GM19324 (cell line): ENCODE measurements around the gene NAV2.

Experiments used
- ATAC-seq: cut with Tn5 transposase; IDR thresholded peaks from one replicate; pipeline ENCODE4 v1.9.1; 2021; ENCODE audit warnings: mild to moderate bottlenecking, moderate library complexity; ENCODE audit not compliant: unreplicated experiment, low FRiP score

NAV2 gene

DNA sequence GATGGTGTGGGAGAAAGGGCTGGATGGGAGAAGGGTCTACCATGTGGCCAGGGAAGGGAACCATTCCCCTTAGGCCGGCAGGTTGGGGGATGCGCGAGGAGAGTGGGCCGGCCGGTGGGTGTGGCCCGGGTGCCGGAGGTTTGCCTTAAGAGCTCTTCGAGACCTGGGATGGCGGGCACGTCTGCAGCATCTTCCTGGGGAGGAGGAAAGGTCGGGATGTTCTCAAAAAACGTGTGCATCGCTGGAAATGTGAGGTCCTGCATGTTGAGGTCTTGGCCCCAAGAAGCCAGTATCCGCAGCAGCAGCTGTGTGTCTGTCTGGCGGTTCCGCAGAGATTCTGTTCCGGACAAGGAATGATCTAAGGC lies 1.4 kb downstream of the NAV2 start:
- ATAC-seq = no peak

DNA sequence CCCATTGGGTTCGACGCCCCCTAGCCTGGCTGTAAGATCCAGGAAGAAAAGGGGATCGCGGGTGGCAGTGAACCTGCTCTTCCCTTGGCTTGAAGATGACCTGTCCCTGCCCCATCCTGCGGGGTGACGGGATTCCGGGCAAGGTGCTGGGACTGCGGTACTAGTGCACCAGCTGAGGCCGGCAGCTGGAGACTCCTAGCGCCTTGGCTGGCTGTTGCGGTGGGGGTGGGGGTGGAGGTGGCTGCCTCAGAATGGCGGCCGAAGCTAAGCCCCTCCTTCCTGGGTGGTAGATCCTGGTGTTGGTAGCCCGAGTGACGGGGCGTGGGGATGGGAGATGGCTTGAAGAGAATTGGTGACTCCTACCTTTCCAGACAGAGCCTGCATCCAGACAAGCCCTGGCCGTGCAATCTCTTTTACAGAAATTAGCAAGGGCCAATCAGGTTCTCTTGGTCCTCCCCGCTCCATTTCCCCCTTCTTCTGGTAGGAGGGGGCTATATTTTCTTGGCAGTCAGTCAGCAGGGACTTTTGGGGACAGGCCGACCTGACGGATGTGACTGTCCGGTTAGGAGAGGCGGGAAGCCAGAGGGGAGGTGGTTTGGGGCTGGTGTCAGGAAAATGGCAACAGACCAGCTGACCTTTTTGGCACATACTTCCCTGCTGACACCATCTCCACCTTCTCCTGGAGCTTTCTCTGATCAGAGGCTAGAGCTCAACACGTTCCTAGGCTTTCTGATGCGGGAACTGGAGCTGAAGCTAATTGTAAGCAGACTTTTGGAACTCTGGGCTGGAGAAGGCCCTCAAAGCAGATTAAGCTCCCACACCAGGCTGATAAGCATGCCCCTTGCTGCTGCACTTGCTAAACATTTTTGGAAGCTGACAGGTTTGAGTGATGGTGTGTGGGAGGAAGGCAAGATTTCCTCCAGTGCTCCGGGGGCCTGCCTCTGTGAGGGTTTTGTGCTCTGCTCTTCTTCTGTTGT lies 2.0 kb downstream of the NAV2 start:
- ATAC-seq = no peak

DNA sequence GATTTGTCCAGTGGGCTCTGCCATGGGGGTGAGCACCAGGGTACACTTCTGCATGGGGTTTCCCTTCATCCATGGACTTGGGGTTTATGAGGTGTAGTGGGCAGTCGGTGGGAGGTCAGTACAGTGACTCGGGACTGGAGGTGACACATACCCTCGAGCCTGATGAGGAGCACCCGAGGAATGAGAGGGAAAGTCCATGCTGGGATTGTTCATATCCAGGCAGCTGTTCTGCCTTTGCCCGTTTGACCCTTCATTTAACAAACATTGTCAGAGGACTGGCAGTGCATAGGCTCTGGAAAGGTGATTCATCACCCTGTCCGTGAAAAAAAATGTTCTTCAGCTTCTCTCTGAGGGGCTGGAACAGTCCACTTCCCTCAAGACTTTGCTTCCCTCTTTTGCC lies 2.7 kb downstream of the NAV2 start:
- ATAC-seq = no peak

DNA sequence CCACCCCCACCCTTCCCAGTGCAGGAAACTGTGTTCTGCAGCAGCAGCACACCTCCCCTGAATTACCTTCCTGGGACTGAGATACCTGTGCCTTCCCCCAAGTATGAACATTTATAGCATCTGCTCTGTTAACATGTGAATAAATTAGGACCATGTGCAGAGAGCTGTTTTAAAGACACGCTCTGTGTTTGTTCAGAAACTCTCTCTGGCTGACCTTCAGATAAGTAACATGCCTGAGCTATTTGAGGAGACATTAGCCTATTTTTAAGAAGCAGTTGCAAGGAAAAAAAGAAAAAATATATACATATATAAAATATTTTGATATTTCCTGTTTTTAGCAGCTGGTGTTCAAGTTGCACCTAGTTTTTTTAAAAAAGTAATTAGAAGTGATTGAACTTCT lies 5.4 kb downstream of the NAV2 start:
- ATAC-seq = no peak

DNA sequence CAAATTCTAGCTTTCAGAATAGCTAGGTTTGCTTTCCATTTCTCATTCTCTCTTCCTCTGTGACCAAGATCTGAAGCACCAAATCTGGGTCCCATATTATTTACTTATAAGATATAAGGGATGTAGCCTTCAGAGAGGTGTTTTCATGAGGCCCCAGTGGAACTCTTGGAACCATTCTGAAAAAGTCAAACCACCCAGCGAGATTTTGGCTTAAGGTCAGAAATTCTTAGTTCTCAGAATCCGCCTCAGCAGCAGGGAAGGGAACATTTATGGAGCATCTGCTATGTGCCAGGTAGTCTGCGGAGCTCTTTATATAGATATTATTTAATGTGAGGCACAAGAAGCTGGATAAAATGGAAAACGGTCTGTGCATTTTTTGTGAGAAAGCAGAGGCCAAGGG lies 6.3 kb downstream of the NAV2 start:
- no peak for ATAC-seq

DNA sequence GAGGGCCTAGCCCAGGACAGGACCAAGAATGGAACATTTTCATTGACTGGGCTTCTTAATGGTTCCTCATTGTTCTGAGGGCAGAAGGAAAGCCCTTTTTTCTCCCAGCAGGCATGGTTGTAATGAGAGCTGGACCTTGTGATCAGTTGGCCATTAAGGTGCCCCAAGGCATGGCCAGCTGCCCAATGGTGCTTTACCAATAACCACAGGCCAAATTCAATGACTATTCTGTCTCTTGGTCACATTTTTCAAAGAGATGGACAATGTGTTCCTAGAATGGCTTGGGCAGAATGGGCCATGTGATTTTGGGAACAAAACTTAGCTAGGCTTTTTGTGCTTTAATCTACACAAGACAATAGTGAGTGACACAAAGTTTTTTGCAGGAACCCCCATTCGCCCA lies 7.3 kb downstream of the NAV2 start:
- ATAC-seq = no peak

DNA sequence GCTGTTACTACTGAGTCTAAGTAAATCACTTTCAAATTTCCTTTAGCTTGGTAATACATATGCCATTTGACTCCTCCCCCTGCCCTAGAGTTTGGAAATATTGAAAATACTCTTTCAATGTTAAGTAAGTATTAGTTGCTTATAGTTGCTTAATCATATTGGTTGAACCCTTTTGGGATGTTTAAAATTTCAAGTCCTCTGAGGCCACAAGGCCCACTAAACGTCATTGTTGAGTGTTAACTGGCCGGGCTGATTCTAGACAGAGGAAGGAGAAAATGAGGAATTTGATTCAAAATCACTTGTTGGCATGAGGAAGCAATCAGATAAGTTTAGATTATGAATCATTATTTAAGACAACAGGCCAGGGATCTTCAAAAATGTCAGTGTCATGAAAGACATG lies 8.5 kb downstream of the NAV2 start:
- no peak for ATAC-seq

DNA sequence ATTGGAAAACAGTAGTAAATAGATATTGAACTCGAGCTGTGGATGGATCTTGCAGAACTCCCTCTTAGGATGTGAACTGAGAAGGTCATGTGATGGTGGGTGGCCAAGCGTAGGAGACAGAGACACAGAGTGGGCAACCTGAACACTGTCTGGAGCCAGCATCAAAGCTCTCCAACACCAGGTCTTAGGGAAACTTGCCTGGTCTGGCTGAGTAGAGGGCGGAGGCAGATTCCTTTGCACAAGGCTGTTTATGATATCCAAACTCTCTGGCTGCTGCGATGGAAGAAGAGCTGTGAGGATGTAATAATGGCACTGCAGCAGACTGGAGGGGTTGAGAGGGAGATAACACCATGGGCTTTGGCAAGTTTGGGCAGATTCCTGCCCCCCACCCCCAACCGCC lies 10.1 kb downstream of the NAV2 start:
- ATAC-seq = no peak

DNA sequence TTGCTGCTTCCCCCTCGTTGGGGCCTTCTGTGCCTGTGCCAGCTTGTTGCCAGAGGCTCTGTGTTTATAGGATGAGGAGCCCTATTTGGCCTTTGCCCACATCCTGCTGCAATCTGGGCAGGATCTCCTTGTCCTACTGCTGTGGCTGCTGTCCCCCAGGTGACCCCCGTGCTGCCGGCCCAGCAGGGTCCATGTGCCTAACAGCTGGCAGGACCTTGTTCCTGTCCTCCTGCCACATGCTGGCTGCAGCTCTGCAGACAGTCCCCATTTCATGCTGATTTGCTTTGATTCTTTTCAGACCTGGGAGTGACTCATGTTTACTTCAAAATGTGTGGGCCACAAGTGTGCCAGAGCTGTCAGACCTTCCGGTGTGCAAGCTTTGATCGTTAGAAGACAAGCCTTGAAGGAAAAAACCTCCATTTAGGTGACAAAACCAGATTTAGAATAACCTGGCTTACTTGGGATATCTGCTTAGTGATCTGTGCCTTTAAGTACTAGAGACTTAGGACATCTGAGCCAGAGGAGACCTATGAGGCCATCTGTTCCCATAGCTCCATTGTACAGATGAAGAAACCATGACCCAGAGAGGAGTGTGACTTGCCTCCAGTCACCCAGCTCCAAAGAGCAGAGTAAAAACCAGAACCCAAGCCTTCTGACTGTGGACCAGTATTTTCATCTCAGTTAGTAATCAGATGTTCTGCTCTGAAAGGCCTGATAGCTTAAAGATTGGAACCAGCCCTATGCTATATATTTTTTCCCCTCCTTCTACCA lies 11.1 kb downstream of the NAV2 start:
- ATAC-seq = no peak

DNA sequence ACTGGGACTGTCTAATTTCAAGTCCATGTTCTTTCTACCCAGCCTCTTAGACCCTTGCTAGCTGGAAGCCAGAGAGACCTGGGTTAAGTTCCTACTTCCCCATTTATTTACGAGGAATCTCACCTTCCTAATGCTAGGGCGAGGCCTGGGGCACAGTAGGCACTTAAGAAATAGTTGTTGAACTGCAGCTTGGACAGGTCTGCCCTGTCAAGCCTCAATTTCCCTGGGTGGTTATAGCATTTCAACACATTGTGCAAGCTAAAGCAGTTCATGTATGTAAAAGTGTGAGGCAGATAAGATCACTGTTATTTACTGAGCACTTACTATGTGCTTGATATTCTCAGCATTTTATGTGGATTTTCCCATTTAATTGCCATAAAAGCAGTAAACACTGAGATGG lies 12.1 kb downstream of the NAV2 start:
- no peak for ATAC-seq

DNA sequence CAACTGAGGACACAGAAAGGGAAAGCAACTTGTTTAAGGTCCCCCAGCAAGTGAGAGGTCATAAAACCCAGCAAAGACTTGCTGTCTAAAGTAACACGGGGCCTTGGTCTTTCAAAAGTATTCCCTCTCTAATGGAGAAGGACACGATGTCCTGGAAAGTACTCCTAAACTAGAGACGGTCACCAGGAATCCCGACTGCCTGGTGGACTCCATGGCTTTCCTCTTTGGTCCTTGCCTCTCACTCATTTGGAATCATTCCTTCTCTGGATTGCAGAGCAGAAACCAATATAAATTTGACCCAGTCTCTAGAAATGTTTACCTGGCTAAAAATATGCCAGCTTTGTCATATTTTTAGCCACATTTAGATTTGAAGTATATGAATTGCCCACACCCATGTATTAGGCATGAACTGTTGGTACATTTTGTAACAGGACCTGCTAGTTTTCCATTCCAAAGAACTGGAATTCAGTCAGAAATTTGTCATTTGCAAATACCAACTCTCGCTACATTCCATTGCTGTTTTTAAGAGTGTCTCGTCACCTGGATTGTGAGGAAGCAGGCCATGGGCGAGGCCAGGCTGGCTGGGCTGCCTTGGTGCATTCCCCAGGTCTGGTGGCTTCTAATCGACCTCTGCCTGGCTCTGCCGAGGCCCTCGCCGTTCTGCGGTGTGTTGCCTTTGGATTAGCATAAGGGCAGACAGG lies 12.9 kb downstream of the NAV2 start:
- no peak for ATAC-seq

DNA sequence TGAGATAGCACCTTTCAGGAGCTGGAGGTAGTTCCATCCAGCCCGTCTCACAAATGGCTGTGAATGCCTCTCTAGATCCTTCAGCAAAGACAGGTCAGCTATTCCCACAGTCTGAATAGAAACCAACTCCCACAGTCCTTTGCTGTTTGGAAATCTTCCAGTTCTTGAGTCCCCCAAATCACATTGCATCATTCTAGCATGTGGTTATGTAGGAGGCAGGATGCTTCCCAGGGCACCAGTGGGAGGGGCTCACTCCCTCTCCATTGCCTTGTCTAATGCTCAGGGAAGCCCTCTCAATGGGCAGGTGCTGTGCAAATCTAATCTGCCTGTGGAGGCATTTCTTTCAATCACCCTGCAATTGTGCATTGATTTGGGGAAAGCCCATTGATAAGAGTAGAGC lies 14.6 kb downstream of the NAV2 start:
- no peak for ATAC-seq

DNA sequence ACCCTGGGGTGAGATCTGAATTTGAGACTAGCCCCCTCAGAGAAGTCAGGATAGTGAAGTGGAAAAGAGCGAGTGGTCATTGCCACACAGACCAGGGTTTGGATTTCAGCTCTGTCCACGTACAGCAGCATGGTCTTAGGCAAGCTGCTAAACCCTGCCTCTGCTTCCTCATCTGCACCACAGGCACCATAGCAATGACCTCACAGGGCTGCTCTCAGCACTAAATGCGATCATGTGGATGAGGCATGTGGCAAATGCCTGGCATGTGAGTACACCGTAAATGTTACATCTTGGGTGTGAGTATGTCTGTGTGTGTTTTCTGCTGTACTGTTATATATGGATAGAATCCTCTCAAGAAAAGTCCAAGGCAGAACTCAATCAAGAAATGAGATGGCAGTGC lies 15.8 kb downstream of the NAV2 start:
- ATAC-seq = no peak

DNA sequence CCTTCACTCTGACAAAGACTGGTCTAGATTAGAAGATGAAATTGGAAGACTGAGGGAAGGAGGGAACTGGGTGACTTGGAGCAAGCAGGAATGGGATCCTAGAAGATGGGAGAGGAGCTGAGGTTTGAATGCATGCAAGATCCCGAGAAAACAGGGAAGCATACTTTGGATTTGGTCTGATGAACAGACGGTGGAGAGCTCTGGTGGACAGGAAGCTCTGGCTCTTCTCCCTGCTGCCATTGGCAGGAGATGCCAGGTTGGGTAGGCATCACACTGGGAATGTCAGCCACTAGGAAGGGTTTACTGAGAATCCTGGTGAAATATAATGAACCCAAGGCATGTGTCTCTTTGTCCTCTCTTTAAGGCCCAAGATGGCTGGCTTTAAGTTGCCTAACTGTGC lies 16.5 kb downstream of the NAV2 start:
- ATAC-seq = no peak

DNA sequence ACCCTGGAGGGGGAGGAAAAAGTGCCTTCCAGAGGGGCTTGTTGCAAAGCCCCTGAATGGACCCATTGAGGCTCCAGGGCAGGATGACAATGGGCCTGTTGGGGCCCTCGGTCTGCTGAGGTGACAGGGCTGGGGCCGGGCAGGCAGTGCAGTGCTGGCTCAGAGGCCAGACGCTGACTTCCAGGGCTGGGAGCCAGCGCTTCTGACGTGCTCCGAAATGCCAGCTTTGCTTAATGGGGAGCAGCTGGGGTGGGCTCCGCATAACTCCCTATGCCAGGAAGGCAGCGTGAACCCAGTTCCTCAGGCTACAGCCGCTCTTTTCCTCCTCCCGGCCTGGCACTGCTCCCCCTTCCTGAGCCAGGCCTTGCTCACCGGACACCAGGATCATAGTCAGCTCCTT lies 17.7 kb downstream of the NAV2 start:
- ATAC-seq = no peak

DNA sequence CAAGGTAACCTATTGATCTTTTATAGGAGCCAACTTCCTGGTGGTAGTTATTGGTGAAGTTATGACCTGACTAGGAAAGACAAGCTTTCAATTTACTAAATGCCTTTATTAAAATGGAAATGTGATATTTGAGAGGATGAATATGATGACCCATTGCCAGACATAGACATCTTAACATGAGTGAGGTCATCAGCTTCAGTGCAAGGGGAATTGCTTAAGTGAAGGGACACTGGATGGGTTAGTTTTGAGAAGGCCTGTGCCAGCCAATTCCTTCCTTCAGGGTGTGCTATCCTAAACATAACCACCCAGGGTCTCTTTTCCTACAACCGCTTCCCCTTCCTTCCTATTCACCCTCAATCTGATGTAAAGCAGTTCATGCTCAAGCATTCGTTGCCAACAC lies 21.5 kb downstream of the NAV2 start:
- no peak for ATAC-seq

DNA sequence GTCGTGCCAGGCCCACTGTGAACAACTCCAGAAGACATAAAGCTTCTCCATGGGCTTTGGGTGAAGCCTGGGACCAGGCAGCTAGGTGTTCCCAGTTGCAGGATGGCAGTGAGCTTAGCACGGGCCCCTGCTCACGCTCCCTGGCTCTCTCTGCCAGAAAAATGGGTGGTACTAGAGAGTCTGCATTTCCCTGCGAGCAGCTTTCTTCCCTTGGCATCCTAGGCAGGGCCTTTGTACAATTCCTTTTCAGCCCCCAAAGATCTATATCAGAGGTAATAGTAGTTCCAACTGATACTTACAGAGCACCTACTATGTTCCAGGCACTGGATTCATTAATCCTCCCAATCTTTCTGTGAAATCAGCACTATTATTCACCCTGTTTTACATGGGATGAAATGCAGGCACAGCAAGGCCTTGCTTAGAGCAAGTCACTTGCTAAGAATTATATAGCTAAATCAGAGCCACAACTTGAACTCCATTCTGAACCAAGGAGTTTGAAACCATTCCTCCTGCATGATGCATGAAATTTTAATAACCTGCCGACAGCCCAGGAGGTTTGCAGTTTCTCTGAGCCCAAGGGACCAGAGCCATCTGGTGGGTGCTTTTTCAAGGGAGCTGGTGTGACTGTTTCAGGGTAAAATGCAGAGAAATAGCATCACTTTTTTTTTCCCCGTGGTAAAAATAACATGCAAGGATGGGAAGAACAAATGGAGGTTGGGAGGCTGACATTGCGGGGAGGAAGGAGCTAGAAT lies 22.7 kb downstream of the NAV2 start:
- ATAC-seq = no peak

DNA sequence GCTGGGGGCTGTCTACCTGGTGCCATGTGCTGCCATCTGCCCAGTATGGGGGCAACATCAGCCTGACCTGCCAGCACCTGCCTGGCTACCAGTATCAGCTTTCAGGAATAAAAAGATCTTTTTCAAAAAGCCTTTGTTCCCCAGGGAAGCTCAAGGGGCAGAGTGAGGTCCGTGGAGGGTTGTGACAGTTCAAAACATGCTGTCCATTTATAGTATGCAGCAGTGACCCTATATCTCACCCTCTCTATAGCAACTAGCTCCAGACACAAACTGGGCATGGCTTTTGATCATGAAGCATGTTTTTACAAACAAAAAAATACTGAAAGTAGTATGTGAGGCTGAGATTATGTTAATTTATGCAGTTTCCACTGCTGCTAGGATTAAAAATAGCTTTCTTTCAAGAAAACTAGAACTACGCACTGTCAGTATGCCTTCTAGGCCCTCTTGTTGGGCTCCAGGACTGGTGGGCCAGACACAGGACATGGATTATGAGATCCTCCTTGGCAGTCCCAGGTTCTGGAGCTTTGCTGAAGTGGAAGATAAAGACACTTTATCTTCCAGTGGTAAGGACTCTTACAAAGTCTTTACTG lies 23.4 kb downstream of the NAV2 start:
- ATAC-seq = no peak

DNA sequence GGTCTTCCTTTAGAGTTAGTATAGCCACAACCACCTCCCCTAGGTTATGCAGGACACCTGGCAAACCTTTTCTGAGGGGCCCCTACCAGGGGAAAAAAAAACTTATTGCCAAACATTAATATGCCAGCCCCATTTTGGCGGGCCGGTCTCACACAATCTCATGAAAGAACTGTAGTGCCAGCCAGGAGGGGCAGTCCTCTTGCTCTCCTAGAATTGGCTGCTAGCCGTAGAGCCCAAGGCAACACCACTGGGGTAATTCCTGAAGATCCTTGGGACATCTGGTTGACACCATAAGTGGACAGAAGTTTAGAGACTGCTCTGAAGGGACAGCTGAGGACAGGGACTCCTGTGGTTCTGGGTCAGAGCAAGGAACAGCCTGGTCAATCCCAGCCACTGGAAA lies 24.2 kb downstream of the NAV2 start:
- ATAC-seq = no peak

DNA sequence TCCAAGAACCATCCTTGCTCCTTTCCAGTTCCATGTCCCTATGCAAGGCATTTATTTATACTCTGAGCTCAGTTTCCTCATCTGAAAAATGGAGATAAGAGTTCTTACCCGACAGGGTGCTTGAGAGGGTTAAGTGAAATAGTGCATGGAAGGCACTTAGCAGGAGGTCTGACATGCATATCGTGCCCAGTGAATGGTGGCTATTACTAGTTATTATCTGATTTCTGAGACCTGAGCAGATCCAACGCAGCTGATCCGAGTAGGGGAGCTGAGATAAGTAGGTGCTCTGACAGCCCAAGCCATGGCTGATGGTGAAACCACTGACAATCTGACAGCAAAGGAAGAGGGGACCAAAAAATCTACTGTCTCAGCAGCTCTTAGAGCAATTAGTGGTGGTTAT lies 24.9 kb downstream of the NAV2 start:
- ATAC-seq = no peak
